Measurements from ENCODE around the gene CRACR2B. TPM values are rescaled to one million over a fixed set of nuclear protein-coding genes. Genes with fewer than 3 reads are reported as not detected.

Gene CRACR2B
- total RNA-seq, 1 donor from 2014 or later = 5.1 TPM

DNA sequence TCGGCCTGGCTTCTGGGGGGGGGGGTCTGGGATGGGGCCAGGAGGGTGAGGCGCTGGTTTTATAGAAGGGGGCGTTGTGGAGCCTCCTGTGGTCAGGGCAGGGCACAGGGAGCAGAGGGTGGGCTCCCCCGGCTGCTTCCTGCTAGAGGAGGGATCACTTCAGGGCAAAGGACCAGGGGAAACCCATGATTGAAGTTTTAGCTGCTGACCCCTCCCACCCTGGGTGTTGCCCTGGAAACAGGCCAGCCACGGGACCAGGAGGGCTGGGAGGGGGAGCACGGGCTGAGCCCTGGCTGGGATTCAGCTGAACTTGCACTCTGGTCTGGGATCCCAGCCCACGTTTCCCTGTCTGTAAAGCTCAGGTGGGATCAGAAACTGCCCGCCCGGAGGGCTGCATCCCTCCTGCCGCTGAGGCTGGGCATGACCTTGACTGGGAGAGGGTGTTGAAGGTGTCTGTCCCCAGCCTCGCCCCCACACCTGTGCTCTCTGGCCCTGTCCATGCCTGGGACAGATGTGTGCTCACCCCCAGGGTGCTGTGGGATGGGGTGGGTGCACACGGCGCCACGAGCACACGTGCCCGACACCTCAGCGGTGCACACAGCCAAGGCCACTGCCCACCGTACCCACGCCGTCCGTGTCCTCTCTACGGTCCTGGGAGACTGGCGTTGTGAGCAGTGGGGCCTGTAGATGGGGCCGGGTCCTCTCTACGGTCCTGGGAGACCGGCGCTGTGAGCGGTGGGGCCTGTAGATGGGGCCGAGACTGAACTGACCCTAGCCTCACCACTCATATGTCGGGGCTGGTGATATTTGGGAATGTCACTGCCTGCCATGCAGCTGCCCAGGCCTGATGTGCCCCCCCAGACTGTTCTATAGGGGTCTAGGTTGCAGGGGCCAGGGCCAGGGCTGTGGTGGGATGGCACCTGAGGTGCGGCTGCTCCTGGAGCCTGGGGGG, 17.2 kb downstream of the CRACR2B start:
- Mint-ChIP-seq H3K36me3 (ENCODE audit: low read depth) (peaks cover 10% of the 10 kb centered on the region), H3K4me3 (ENCODE audit: low read depth) (no peak overlapping the region), H3K9me3 (no peaks in the 10 kb centered on the region), H3K27me3 (ENCODE audit: low read depth) (peaks cover 1% of the 10 kb centered on the region), H3K27ac (no peak overlapping the region), H3K4me1 (ENCODE audit: low read depth) (peaks cover 14% of the 10 kb centered on the region)
- DNase-seq (ENCODE audit: low spot score) = no peak
- intact Hi-C loops (cut with micrococcal nuclease) = loop anchor here (5.0 kb wide), 1 partner anchor 67 kb away; the partner anchor contains the start of gene CHID1

DNA sequence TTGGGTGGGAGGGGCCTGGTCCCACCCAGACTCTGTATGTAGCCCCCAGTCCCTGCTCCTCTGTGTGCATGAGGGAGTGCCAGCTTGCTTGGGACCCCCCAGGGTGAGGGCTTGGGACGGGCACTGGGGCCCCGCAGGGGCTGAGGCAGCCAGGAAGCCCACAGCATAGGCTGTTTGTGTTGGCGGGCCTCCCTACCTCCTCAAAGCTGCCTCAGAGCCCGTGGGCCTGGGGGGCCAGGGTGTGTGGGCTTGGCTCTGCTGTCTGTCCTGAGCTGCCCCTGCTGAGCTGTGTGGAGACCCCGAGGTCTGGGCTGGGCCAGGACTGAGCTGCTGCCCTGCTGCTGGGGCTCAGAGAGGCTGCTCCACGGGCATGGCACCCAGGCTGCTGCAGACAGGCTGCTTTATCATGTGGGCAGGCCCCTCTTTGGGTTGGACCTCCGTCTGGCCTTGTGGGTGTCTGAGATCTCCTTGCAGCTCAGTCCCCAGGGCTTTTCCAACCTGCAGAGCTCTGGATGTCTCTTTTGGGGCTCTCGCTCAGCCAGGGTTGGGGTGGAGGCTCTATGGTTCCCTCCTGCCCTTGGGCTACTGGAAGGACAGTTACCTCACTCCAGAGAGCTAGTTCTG, 18.3 kb downstream of the CRACR2B start:
- intact Hi-C loops (cut with micrococcal nuclease) = no loop called here
- no peaks in the 10 kb centered on the region for H3K9me3 Mint-ChIP-seq
- H3K4me1 Mint-ChIP-seq (ENCODE audit: low read depth) = peaks cover 7% of the 10 kb centered on the region
- DNase-seq (ENCODE audit: low spot score) = no peak
- H3K4me3 Mint-ChIP-seq (ENCODE audit: low read depth) = no peak overlapping the region
- H3K27ac Mint-ChIP-seq = no peak overlapping the region
- H3K27me3 Mint-ChIP-seq (ENCODE audit: low read depth) = peaks cover 1% of the 10 kb centered on the region
- no peaks in the 10 kb centered on the region for H3K36me3 Mint-ChIP-seq (ENCODE audit: low read depth)

DNA sequence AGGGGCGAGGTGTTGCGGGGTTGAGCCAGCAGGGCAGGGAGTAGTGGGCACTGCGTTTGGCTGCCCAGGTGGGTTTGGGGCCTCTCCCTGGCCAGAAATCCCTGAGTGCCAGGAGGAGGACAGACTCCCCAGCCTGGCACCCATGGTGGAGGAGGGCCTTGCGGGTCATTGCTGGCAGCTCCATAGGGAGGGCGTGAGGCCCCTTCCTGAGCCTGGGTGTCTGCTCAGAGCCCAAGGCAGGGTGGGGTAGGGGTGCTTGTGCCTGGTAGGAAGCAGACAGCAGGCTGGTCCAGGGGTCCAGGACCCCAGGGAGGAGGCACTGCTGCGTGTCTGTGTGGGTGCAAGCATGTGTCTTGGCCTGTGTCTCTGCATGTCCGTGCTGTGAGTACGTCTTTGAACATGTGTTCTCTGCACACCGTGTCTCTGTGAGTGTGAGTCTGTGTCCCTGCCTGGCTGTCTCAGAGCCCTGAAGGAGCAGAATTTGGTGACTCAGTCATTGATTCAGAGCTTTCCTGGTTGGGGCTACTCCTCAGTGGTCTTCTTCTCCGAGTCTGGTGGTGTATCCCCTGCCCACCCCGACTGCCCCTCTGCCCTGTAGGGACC, 18.9 kb downstream of the CRACR2B start:
- no peak overlapping the region for H3K27ac Mint-ChIP-seq
- no peak overlapping the region for H3K4me3 Mint-ChIP-seq (ENCODE audit: low read depth)
- no peaks in the 10 kb centered on the region for H3K36me3 Mint-ChIP-seq (ENCODE audit: low read depth)

DNA sequence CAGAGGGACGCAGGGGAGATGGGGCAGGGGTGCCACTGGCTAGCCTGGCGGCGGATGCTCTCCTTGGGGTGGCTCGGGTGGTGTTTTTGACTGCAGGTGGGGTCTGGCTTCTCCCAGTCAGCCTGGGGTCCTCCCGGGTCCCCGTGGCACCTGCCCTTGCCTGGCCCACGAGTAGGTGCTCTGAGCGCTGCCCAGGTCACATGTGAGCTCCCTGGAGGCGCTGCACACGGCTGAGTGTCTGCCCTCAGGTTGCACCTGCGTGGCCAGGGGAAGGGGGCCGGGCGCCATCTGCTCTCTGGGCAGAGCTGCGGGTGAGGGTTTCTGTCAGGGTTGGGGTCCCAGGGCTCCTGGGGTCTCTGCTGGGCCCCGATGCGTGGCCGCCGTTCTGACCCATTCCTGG, 20.2 kb downstream of the CRACR2B start:
- peaks cover 1% of the 10 kb centered on the region for H3K27me3 Mint-ChIP-seq (ENCODE audit: low read depth)
- intact Hi-C loops (cut with micrococcal nuclease) = loop anchor here (1.0 kb wide), 1 partner anchor 203 kb away; no protein-coding TSS in a partner anchor

More for the DNA sequence above, 18.9 kb downstream of the CRACR2B start:
- H3K4me1 Mint-ChIP-seq (ENCODE audit: low read depth) = peaks cover 2% of the 10 kb centered on the region
- H3K27me3 Mint-ChIP-seq (ENCODE audit: low read depth) = peaks cover 1% of the 10 kb centered on the region
- intact Hi-C loops (cut with micrococcal nuclease) = no loop called here
- no peak for DNase-seq (ENCODE audit: low spot score)
- H3K9me3 Mint-ChIP-seq = no peaks in the 10 kb centered on the region

DNA sequence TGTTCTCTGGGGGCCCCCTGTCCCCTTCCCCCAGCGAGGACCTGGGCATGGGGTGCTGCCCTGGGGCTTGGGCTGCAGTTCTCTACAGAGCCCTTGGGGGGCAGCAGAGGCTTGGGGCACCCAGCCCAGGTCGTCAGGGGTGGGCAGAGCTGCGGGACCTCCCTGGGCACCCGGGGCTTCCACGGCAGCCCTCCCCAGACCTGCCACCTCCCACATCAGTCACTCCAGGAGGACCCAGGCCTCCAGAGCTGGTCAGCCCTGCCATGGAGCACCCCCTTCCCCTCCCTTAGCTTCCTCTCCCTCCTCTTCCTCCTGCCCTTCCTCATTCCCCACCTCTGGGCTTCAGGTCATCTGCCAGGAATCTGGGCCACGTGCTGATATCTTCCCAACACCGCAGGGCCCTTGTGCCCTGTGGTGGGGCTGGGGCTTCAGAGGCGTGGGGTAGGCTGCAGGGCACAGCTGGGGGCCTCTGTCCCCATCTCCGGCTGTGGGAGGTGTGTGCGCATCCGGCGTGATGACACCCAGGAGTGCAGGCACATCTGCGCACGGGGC, 20.7 kb downstream of the CRACR2B start:
- H3K27ac Mint-ChIP-seq = no peak overlapping the region
- H3K27me3 Mint-ChIP-seq (ENCODE audit: low read depth) = peaks cover 1% of the 10 kb centered on the region
- intact Hi-C loops (cut with micrococcal nuclease) = loop anchor here (1.0 kb wide), 1 partner anchor 203 kb away; no protein-coding TSS in a partner anchor
- H3K4me3 Mint-ChIP-seq (ENCODE audit: low read depth) = peak overlapping the region; percentile 57
- no peaks in the 10 kb centered on the region for H3K9me3 Mint-ChIP-seq
- H3K4me1 Mint-ChIP-seq (ENCODE audit: low read depth) = peaks cover 2% of the 10 kb centered on the region
- no peaks in the 10 kb centered on the region for H3K36me3 Mint-ChIP-seq (ENCODE audit: low read depth)
- DNase-seq (ENCODE audit: low spot score) = peak; percentile 50

More for the DNA sequence above, 20.2 kb downstream of the CRACR2B start:
- Mint-ChIP-seq H3K4me1 (ENCODE audit: low read depth) (peaks cover 2% of the 10 kb centered on the region), H3K4me3 (ENCODE audit: low read depth) (no peak overlapping the region), H3K9me3 (no peaks in the 10 kb centered on the region), H3K27ac (no peak overlapping the region), H3K36me3 (ENCODE audit: low read depth) (no peaks in the 10 kb centered on the region)
- no peak for DNase-seq (ENCODE audit: low spot score)

DNA sequence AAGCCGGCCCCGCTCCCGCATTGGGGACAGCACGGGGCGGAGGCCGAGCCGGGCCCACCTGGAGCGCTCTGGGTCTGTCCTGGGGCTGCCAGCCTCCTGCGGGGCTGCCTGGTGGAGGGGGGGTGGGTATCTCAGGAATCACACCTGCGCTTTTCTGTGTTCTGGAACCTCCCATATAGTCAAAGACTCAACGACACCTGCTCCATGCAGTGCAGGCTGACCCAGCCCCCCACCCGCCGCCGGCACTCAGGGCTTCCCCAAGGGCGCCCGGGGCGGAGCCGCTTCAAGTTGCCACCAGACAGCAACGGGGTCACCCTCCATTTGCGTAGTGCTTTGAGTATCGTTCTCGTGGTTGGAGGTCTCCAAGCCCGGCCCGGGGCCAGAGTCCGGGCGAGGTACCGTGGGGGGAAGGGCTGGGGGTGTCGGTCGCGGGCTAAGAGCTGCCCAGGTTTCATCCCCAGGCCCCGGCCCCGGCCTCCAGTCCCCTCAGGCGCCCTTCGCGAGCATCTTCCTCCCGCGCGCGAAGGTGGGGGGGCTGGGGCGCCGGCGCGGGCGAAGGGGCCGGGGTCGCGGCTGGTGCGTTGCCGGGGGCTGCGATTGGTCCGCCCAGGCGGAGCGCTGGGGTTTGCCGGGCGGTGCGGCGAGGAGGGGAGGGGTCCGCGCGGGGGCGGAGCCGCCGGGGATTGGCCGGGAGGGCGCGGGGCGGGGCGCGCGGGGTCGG, 21.5 kb downstream of the CRACR2B start:
- intact Hi-C loops (cut with micrococcal nuclease) = no loop called here
- DNase-seq (ENCODE audit: low spot score) = no peak

DNA sequence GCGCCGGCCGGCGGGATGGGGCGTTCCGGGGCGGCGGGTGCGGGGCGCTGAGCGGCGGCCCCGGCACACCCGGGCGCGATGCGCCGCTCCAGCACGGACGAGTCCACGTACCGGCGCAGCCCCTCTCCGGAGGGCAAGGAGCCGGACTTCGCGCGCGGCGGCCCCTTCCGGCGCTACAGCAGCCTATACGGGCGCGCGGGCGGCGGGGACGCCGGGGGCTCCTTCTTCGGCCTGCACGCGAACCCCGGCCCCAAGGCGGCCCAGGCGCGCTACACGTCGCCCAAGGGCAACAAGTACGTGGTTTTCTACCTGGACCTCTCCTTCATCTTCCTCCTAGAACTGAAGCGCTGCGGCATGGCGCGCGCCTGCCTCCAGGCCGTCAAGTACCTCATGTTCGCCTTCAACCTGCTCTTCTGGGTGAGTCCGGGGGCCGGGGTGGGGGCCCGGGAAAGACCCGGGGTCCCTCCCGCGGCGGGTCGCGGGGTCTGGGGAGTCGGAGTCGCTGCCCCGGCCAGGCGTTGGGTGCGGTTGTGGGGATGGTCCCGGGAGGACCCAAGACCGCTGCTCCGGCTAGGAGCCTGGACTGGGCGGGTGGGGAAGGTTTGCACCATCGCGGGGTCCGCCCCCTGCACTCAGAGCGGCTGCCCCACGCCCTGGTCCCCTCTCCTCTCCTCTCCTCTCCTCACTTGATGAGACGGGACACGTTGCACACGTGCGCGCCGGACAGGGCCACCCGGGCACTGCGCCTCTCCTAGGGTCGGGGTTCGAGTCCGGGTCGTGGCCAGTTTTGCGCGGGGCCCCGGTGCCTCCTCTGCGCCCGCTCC, 22.4 kb downstream of the CRACR2B start:
- no peak for DNase-seq (ENCODE audit: low spot score)
- intact Hi-C loops (cut with micrococcal nuclease) = no loop called here
- Mint-ChIP-seq H3K4me1 (ENCODE audit: low read depth) (peaks cover 2% of the 10 kb centered on the region), H3K9me3 (no peaks in the 10 kb centered on the region), H3K4me3 (ENCODE audit: low read depth) (peak overlapping the region; percentile 33), H3K27me3 (ENCODE audit: low read depth) (no peaks in the 10 kb centered on the region), H3K27ac (no peak overlapping the region), H3K36me3 (ENCODE audit: low read depth) (no peaks in the 10 kb centered on the region)

More for the DNA sequence above, 21.5 kb downstream of the CRACR2B start:
- Mint-ChIP-seq H3K36me3 (ENCODE audit: low read depth) (no peaks in the 10 kb centered on the region), H3K27ac (no peak overlapping the region), H3K27me3 (ENCODE audit: low read depth) (peaks cover 1% of the 10 kb centered on the region), H3K9me3 (no peaks in the 10 kb centered on the region), H3K4me1 (ENCODE audit: low read depth) (peaks cover 2% of the 10 kb centered on the region), H3K4me3 (ENCODE audit: low read depth) (peak overlapping the region; percentile 69)

DNA sequence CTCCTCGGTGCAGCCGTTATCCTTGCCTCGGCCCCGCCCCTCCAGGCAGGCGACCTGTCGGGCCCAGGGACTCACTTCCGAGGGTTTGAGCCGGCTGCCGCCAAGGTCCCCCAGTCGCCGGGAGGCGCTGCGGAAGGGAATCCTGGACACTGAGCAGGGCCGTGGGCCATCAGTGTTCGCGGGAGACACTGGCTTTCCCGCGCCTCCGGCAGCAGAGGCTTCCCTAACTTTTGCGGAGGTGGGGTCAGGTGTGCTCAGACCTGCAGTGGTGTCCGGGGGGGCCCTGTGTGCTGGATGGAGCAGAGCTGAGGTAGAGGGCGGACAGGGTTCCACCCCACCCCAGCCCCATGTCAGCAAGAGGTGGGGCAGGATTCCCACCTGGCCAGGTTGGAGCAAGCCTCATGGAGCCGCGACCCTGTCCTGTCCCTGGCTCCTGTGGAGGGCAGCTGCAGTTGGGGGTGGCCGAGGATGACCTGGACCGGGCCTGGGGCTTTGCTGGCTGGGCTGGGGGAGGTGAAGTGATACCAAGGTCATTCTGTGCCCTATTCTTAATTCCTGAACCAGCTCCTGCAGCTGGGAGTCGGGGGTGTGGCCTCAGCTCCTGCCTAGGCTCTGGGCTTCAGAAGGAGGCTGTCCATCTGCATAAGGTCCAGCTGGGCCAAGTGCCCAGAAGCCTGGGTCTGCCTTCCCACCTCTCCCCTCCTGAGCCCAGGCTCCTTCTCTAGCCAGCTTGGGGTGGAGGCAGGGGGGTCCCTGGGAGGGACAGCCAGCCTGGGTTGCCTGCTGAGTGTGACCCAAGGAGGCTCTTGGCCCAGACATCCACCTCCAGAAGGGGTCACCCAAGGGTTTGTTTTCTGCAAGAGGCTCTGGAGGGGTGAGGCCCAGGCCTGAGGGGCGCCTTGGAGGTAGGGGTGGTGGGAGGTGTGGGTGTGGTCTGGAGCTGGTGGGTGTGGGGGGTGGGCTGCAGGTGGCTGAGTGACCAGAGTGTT, 23.4 kb downstream of the CRACR2B start:
- no peak for DNase-seq (ENCODE audit: low spot score)
- H3K4me3 Mint-ChIP-seq (ENCODE audit: low read depth) = no peak overlapping the region
- intact Hi-C loops (cut with micrococcal nuclease) = no loop called here
- no peaks in the 10 kb centered on the region for H3K36me3 Mint-ChIP-seq (ENCODE audit: low read depth)
- no peaks in the 10 kb centered on the region for H3K9me3 Mint-ChIP-seq
- H3K4me1 Mint-ChIP-seq (ENCODE audit: low read depth) = peaks cover 2% of the 10 kb centered on the region
- H3K27ac Mint-ChIP-seq = no peak overlapping the region
- no peaks in the 10 kb centered on the region for H3K27me3 Mint-ChIP-seq (ENCODE audit: low read depth)

DNA sequence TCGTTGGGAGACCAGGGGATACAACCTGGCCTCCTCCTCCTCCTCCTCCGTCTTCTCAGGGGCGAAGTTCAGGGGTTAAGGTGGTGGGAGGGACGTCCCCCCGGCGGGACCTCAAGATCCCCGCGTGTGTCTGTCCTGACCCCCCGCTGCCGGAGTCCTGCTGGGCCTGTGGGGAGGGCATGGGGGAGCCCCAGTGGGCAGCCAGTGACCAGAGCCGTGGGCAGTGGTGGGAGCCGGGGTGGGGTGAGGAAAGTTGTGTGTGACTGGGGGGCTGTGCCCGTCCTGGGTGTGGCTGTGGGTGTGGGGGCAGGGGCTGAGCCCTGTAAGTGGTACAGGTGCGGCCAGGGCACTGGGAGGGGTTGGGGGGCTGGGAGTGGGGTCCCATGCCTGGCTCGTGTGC, 25.0 kb downstream of the CRACR2B start:
- no peak for DNase-seq (ENCODE audit: low spot score)
- Mint-ChIP-seq H3K36me3 (ENCODE audit: low read depth) (no peaks in the 10 kb centered on the region), H3K4me1 (ENCODE audit: low read depth) (peaks cover 2% of the 10 kb centered on the region), H3K9me3 (no peaks in the 10 kb centered on the region), H3K4me3 (ENCODE audit: low read depth) (no peak overlapping the region), H3K27me3 (ENCODE audit: low read depth) (no peaks in the 10 kb centered on the region), H3K27ac (no peak overlapping the region)
- intact Hi-C loops (cut with micrococcal nuclease) = no loop called here

DNA sequence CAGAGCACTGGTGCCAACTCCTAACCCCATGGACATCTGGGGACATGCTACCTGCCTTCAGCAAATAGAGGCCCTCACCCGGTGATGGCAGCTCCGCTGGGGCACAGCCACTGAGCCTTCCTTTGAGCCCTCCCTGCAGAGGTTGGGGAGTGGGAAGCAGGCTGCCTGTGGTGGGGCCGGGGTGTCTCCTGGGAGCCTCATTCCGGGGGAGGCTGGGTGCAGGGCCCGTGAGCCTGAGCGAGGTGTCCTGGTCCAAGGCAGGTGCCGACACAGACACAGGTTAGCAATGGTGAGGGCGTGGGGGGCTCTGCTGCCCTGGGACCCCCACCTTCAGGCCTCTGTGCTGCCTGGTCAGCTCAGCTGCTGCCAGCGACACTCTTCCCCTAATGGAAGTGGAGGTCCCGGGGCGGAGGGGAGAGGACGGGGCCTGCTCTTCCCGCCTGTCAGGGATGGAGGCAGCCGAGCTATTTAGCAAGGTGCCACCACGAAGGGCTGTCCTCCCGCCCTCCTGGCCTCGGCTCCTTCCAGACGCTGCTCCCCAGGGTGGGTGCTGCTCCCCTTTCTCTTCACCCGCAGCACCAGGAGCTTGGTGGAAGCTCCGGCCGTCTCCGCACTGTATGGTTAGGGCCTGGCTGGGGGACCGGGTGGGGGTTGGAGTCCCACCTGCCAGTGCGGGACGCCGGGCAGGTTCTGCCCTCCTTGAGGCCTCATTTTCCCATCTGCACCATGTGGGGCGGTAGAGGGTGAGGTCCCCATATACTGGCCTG, 26.1 kb downstream of the CRACR2B start:
- Mint-ChIP-seq H3K9me3 (no peaks in the 10 kb centered on the region), H3K27me3 (ENCODE audit: low read depth) (no peaks in the 10 kb centered on the region), H3K4me3 (ENCODE audit: low read depth) (no peak overlapping the region), H3K4me1 (ENCODE audit: low read depth) (no peaks in the 10 kb centered on the region), H3K36me3 (ENCODE audit: low read depth) (no peaks in the 10 kb centered on the region), H3K27ac (no peak overlapping the region)
- no peak for DNase-seq (ENCODE audit: low spot score)
- intact Hi-C loops (cut with micrococcal nuclease) = no loop called here

Measured in activated T-helper 2 cell treated with anti-CD3 and anti-CD28 coated beads, Interferon-gamma antibody, Interleukin-2, Interleukin-4, amounts not matched to agents 10 μg/mL and 5 μg/mL and 100 μg/mL, durations not matched to agents 14 hours and 24 hours and 36 hours (primary cell).